Fibroblast of lung (primary cell): Measurements from ENCODE around the gene CLASP2.

Experiments
- CTCF ChIP-seq, 2 donors: IDR thresholded peaks in 1 of 2; conservative IDR thresholded peaks in 1 of 2; 1 replicate in 1 of 2; 2 replicates in 1 of 2; pipeline ENCODE4 v1.5.1; 2011 to 2012; ENCODE audit warnings: low read length in 2 of 2, control low read depth in 1 of 2, inconsistent platforms in 1 of 2, low read depth in 1 of 2, mild to moderate bottlenecking in 1 of 2
- EZH2 ChIP-seq: IDR thresholded peaks from 2 replicates; pipeline ENCODE4 v1.5.1; 2012; ENCODE audit warnings: low read length, control low read depth, mild to moderate bottlenecking; ENCODE audit errors: missing control alignments

- TF ChIP-seq EZH2 = no peak
- no peak for TF ChIP-seq CTCF (conservative IDR thresholded peaks at IDR 0.05 in 1 of 2, IDR thresholded peaks at IDR 0.05 in 1 of 2; ENCODE audit: low read depth in 1 of 2, low read length in 2 of 2)
Measured at GRCh38 chr3:33577588-33577987, 140.5 kb downstream of the CLASP2 start.
